CD4-positive, alpha-beta T cell (primary cell): ENCODE measurements around the gene SMIM44. TPM values are rescaled to one million over a fixed set of nuclear protein-coding genes. Genes with fewer than 3 reads are reported as not detected.

Source experiments
- ATAC-seq: fragments of 200-7000 bp; cut with Tn5 transposase; one replicate; pipeline ENCODE4 v1.10.0; 2022; ENCODE audit warnings: mild to moderate bottlenecking; ENCODE audit not compliant: poor library complexity
- CTCF ChIA-PET: fragments of 350-600 bp; sonication (Branson Sonifier 250); formaldehyde crosslinking; loops from one replicate; lab custom pipeline; 2021; ENCODE audit warnings: antibody characterized with exemption, inconsistent platforms; lab: Charles Lee
- POLR2A ChIA-PET: fragments of 350-600 bp; sonication (Branson Sonifier 250); formaldehyde crosslinking; loops from one replicate; lab custom pipeline; 2021; ENCODE audit warnings: antibody characterized with exemption, inconsistent platforms; lab: Charles Lee
- DNase-seq, 14 experiments: peaks; one replicate each; pipeline ENCODE4 v3.0.0-alpha.2; 2013 to 2020; ENCODE audit warnings: mixed read lengths in 2 of 14
- H3K27ac ChIP-seq, 2 donors: one replicate each; pipeline versions ENCODE4 v1.5.1 to v1.7.0; 2013; ENCODE audit warnings: low read length in 2 of 2, low read depth in 1 of 2, mild to moderate bottlenecking in 1 of 2
- H3K27me3 ChIP-seq, 2 experiments: 1 replicate in 1 of 2; 2 replicates in 1 of 2; pipeline versions ENCODE4 v1.6.1 to v1.7.0; 2013; ENCODE audit warnings: low read length in 2 of 2, control low read depth in 1 of 2, mild to moderate bottlenecking in 1 of 2, moderate library complexity in 1 of 2; ENCODE audit not compliant: insufficient read depth in 2 of 2, control insufficient read depth in 1 of 2
- H3K36me3 ChIP-seq: one replicate; pipeline ENCODE4 v1.6.1; 2013; ENCODE audit warnings: low read length, control low read depth; ENCODE audit not compliant: insufficient read depth
- H3K4me1 ChIP-seq: one replicate; pipeline ENCODE4 v1.6.1; 2013; ENCODE audit warnings: low read length, control low read depth; ENCODE audit not compliant: insufficient read depth
- H3K4me3 ChIP-seq: one replicate; pipeline ENCODE4 v1.5.1; 2013; ENCODE audit warnings: mild to moderate bottlenecking, low read length, moderate library complexity
- H3K9me3 ChIP-seq, 2 experiments: 1 replicate in 1 of 2; 2 replicates in 1 of 2; pipeline versions ENCODE4 v1.6.1 to v1.7.0; 2013; ENCODE audit warnings: low read length in 2 of 2, mild to moderate bottlenecking in 2 of 2, control low read depth in 1 of 2, moderate library complexity in 1 of 2; ENCODE audit not compliant: control insufficient read depth in 1 of 2, insufficient read depth in 1 of 2
- H3K27ac Mint-ChIP-seq: one replicate; pipeline ENCODE4 v1.8.0; 2020; ENCODE audit warnings: mixed read lengths
- H3K27me3 Mint-ChIP-seq: one replicate; pipeline ENCODE4 v1.8.0; 2021; ENCODE audit warnings: mixed read lengths
- H3K36me3 Mint-ChIP-seq: one replicate; pipeline ENCODE4 v1.8.0; 2021; ENCODE audit warnings: low read depth, mixed read lengths
- H3K4me1 Mint-ChIP-seq: one replicate; pipeline ENCODE4 v1.8.0; 2021; ENCODE audit warnings: low read depth, mixed read lengths
- H3K4me3 Mint-ChIP-seq: one replicate; pipeline ENCODE4 v1.8.0; 2020; ENCODE audit warnings: mild to moderate bottlenecking, mixed read lengths
- H3K9me3 Mint-ChIP-seq: one replicate; pipeline ENCODE4 v1.8.0; 2020; ENCODE audit warnings: mixed read lengths
- intact Hi-C, 2 experiments: fragments of 100-400 bp; cut with DNase I in 1 of 2; cut with micrococcal nuclease in 1 of 2; formaldehyde crosslinking; loops; one replicate each; pipeline versions ENCODE4 v1.15.1 to v1.9.0; 2023 to 2025; cut with DNase I, micrococcal nuclease
- total RNA-seq, 174 experiments: library from RNA in 2 of 174; stranded (reverse) in 2 of 174; gene quantifications; one replicate each; pipeline ENCODE4 v1.2.3 and lab custom pipeline; 2021 to 2026
- TF ChIP-seq, protein P1 (sequence below): fragments of 200-600 bp; IDR thresholded peaks from one replicate; pipeline ENCODE4 v1.8.0; 2022; ENCODE audit warnings: antibody characterized with exemption, mild to moderate bottlenecking

Gene SMIM44
- total RNA-seq, 2 experiments from 2014 or later, result not detected

DNA sequence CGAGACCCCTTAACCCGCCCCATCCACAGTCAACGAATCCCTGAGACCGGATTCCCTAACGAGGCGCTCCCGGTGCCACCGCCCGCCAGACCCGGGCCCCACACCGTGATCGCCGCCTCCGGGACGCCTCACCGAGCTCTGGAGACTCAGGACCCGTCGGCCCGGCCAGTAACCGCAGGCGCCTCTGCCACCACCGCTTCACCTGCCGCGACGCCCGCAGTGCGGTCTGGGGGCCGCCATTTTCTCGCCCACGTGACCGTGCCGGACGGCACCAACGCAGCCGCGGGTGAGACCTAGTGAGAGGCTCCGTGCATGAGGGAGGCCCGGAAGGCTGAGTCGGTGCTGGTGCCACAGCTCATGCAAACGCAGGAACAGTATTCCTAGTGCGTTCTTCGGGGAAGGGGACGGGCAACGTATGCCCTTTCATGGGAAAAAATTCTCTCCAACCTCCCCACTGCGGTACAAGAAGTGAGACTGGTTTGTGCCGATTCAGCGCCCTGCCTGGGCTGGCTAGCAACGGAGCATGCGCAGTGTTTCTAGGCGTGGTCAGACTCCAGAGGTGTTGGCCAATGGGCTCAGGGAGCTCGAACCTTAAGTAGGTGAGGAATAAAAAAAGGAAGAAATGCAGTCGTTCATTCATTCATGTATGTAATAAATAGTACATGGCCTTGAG, 17.3 kb upstream of the SMIM44 start, which contains the start of gene DOHH:
Gene DOHH (minus strand): TSS at position 246 of the 673 bp plus-strand sequence. CDS start 3,860 bp downstream, outside the sequence.
- peak within 1 kb of the TSS; percentile 98 for H3K4me3 ChIP-seq
- no peaks in the 10 kb centered on the region for H3K27me3 Mint-ChIP-seq

GRCh38 chr19:3499738-3500428, 16.6 kb upstream of the SMIM44 start:
- intact Hi-C loops, result loop anchor here (5.0 to 10.0 kb wide), 3 partner anchors 68 to 445 kb away; partner anchors contain the start of gene TLE5 (in 1 of the 2)
- H3K27ac ChIP-seq, result peak overlapping the region; percentile 85 to 97
- no peaks in the 10 kb centered on the region for H3K9me3 ChIP-seq
- H3K36me3 ChIP-seq, result peaks cover 14% of the 10 kb centered on the region
- DNase-seq (no peak), ATAC-seq (no peak)
- ChIA-PET POLR2A (interaction anchor here (0.8 to 2.1 kb wide), 3 partner anchors 15 to 188 kb away, joined by 3 to 10 read pairs (median 4); no protein-coding TSS in a partner anchor), CTCF (interaction anchor here (0.5 to 1.3 kb wide), 3 partner anchors 15 to 71 kb away, joined by 3 to 4 read pairs (median 3); no protein-coding TSS in a partner anchor)
- H3K36me3 Mint-ChIP-seq, result peaks cover 23% of the 10 kb centered on the region
- peak overlapping the region; percentile 84 for H3K4me3 Mint-ChIP-seq
- TF ChIP-seq, protein P1, sequence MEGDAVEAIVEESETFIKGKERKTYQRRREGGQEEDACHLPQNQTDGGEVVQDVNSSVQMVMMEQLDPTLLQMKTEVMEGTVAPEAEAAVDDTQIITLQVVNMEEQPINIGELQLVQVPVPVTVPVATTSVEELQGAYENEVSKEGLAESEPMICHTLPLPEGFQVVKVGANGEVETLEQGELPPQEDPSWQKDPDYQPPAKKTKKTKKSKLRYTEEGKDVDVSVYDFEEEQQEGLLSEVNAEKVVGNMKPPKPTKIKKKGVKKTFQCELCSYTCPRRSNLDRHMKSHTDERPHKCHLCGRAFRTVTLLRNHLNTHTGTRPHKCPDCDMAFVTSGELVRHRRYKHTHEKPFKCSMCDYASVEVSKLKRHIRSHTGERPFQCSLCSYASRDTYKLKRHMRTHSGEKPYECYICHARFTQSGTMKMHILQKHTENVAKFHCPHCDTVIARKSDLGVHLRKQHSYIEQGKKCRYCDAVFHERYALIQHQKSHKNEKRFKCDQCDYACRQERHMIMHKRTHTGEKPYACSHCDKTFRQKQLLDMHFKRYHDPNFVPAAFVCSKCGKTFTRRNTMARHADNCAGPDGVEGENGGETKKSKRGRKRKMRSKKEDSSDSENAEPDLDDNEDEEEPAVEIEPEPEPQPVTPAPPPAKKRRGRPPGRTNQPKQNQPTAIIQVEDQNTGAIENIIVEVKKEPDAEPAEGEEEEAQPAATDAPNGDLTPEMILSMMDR, result no peak
- H3K9me3 Mint-ChIP-seq, result no peaks in the 10 kb centered on the region
- H3K4me1 Mint-ChIP-seq, result peaks cover 28% of the 10 kb centered on the region
- no peaks in the 10 kb centered on the region for H3K27me3 Mint-ChIP-seq
- H3K27me3 ChIP-seq, result no peaks in the 10 kb centered on the region
- H3K4me3 ChIP-seq, result peak overlapping the region; percentile 98
- peak overlapping the region; percentile 85 for H3K27ac Mint-ChIP-seq
- peaks cover 35% of the 10 kb centered on the region for H3K4me1 ChIP-seq

More for the DNA sequence above, 17.3 kb upstream of the SMIM44 start, which contains the start of gene DOHH:
- H3K27ac Mint-ChIP-seq, result peak within 1 kb of the TSS; percentile 85
- ATAC-seq (peak; percentile 85), DNase-seq (peak; percentile 93 to 98 (median 95))
- intact Hi-C loops, result loop anchor here (5.0 to 10.0 kb wide), 3 partner anchors 68 to 446 kb away; partner anchors contain the start of gene TLE5 (in 1 of the 2)
- Histone ChIP-seq H3K27ac (peak within 1 kb of the TSS; percentile 85 to 97), H3K27me3 (no peaks in the 10 kb centered on the region), H3K36me3 (peaks cover 10% of the 10 kb centered on the region), H3K9me3 (no peaks in the 10 kb centered on the region), H3K4me1 (peaks cover 41% of the 10 kb centered on the region)
- H3K4me3 Mint-ChIP-seq, result peak within 1 kb of the TSS; percentile 84
- H3K9me3 Mint-ChIP-seq, result no peaks in the 10 kb centered on the region
- POLR2A ChIA-PET, result interaction anchor here (0.7 to 2.1 kb wide), 7 partner anchors 15 to 187 kb away, joined by 3 to 10 read pairs (median 4); partner anchors contain the start of gene TEKTIP1
- TF ChIP-seq, protein P1, result no peak
- H3K4me1 Mint-ChIP-seq, result peaks cover 31% of the 10 kb centered on the region
- H3K36me3 Mint-ChIP-seq, result peaks cover 18% of the 10 kb centered on the region
- CTCF ChIA-PET, result interaction anchor here (1.2 kb wide), 1 partner anchor 15 kb away, joined by 3 read pairs; no protein-coding TSS in a partner anchor

DNA sequence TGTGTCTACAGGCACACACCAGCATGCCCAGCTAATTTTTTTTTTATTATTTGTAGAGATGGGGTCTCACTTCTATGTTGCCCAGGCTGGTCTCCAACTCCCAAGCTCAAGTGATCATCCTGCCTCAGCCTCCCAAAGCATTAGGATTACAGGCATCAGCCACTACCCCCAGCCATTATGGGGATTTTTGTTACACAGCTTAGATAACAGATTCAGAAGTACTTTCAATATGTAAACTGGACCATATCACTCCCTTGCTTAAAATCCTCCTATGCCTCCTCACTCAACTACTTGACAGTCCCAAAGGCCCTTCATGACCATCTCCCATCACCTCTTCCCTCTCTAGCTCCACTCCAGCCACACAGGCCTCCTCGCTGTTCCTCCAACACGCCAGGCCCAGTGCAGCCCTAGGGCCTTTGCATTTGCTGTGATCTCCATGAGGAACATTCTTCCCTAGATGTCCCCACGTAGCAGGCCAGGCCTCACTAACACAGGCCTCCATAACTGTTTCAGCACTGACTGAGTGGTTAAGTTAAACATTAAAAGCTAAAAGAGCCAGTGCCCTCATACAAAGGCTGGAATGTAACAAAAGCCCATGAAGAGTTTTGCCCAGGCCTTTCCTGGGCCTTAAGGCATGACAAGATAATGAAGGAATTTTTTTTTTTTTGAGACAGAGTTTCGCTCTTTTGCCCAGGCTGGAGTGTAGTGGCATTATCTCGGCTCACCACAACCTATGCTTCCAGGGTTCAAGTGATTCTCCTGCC, 14.7 kb upstream of the SMIM44 start:
- Mint-ChIP-seq H3K4me1 (peaks cover 28% of the 10 kb centered on the region), H3K27me3 (no peaks in the 10 kb centered on the region), H3K36me3 (peaks cover 37% of the 10 kb centered on the region), H3K4me3 (peak overlapping the region; percentile 58), H3K27ac (peak overlapping the region; percentile 59), H3K9me3 (no peaks in the 10 kb centered on the region)
- H3K27ac ChIP-seq, result no peak overlapping the region
- ChIA-PET POLR2A (no interaction called here), CTCF (no interaction called here)
- DNase-seq (no peak), ATAC-seq (no peak)
- intact Hi-C loops, result no loop called here
- TF ChIP-seq, protein P1, result no peak
- no peak overlapping the region for H3K4me3 ChIP-seq
- H3K27me3 ChIP-seq, result no peaks in the 10 kb centered on the region
- H3K4me1 ChIP-seq, result peaks cover 43% of the 10 kb centered on the region
- no peaks in the 10 kb centered on the region for H3K9me3 ChIP-seq
- peaks cover 23% of the 10 kb centered on the region for H3K36me3 ChIP-seq
